Endometrium (tissue), 2 donors: ENCODE data around the gene TRPM4.
"Not testable (repeated sequence)": the region's sequence is repeated elsewhere in the genome, so short reads cannot be mapped to it uniquely, and the experiment has no call there.

Source experiments
- FAIRE-seq: peaks from 2 replicates; lab custom pipeline; 2012; peaks lifted over from hg19 to GRCh38; lab: Jason Lieb, UNC
- donor health status: control.
- donor health status: control.

The TRPM4 gene

GRCh38 chr19:49157445-49158224 lies at the start of gene TRPM4:
TSS of gene TRPM4 (plus strand) at chr19:49157792. CDS start at chr19:49157867, 75 bp downstream.
- no peak for FAIRE-seq

GRCh38 chr19:49109051-49109450 lies 48.5 kb upstream of the TRPM4 start:
- FAIRE-seq: no peak

DNA sequence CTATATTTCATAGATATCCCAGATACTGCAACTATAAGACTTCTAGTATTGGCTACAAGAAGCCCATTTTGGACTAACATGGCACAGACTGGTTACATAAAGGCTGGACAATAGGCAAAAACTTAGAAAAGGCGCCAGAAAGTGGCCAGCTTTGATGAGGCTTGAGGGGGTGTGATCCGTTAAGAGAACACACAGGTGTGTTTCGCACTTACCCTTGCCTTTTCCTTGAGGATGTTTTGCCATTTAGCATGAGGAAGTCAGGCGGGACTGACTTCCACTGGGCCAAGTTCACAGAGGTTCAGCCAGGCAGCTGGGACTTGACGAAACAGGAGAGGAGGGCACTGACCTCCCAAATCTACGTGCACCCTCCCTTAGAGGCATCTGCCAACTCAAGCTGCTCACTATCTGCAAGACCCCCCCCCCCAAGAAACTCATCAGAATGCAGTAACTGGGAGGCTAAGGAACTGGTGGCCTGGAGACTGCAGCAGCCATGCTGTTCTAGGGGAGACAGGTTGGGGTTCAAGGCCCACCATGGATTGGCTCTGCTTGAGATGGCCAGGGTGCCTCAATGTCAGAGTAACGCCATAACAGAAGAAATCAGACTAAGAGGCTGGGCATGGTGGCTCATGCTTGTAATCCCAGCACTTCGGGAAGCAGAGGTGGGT lies 47.9 kb upstream of the TRPM4 start:
- FAIRE-seq: no peak

GRCh38 chr19:49110567-49110966 lies 47.0 kb upstream of the TRPM4 start:
- no peak for FAIRE-seq

GRCh38 chr19:49111218-49111998 lies 46.2 kb upstream of the TRPM4 start:
- no peak for FAIRE-seq

- no peak for FAIRE-seq
Measured at GRCh38 chr19:49113762-49114629, 43.6 kb upstream of the TRPM4 start, which contains the start of gene LIN7B. TSS of gene LIN7B (plus strand) at chr19:49114370. CDS start at chr19:49114405, 35 bp downstream.

GRCh38 chr19:49114630-49115363 lies 42.8 kb upstream of the TRPM4 start:
- FAIRE-seq: no peak

GRCh38 chr19:49116544-49116943 lies 41.0 kb upstream of the TRPM4 start:
- no peak for FAIRE-seq

DNA sequence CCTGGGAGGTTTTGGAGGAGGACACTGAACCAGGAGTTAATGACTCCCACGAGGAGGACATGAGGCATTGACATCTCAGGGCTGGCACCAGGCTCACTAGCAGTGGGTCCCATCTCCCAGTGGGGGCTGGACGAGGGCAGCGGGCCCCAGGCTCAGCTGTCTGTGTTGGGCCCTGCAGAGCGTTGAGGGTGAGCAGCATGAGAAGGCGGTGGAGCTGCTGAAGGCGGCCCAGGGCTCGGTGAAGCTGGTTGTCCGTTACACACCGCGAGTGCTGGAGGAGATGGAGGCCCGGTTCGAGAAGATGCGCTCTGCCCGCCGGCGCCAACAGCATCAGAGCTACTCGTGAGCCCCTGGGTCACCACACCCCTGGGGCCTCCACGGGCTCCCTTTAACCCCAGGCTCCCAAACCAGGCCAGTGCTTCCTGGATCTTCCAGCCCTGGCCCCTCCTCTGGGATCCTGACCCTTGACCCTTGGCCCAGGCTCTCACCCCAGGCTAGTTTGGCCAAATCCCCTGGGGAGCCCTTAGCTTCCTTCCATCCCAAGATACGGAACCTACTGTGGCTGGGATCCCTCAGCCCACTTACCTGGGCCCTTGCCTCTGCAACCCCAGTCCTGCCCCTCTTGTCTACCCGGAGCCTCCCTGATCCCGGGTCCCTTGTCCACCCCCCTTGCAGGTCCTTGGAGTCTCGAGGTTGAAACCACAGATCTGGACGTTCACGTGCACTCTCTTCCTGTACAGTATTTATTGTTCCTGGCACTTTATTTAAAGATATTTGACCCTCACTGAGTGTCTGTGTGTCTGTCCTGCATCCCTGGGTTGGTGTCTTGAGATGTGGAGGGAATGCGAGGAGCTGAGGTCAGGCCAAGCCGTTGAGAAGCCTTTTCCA lies 39.7 kb upstream of the TRPM4 start:
- FAIRE-seq: no peak

- FAIRE-seq: no peak
Measured at GRCh38 chr19:49118565-49119410, 38.8 kb upstream of the TRPM4 start, which contains the start of gene C19orf73. TSS of gene C19orf73 (minus strand) at chr19:49119143. CDS start at chr19:49119022, 121 bp downstream.

GRCh38 chr19:49119411-49120324 lies 37.9 kb upstream of the TRPM4 start, which contains the start of gene PPFIA3:
TSS of gene PPFIA3 (plus strand) at chr19:49119544. CDS start at chr19:49127874, 8,330 bp downstream.
- no peak for FAIRE-seq

DNA sequence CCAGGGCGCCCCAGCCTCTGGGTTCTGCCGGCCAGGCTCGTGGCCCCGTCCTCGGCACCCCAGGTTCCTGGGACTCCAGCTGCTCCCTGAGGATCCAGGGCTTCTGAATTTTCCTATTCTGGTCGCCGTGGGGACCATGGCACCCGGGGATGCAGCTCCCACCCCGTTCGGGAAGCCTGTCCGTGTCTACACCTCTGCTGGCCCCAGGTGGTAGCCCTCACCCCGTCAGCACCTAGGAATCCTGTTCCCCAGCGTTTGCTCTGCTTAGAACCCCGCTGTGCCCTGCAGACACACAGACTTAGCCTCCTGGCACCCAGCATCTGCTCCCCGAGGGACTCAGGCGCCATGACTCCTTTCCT lies 37.3 kb upstream of the TRPM4 start:
- FAIRE-seq: no peak

DNA sequence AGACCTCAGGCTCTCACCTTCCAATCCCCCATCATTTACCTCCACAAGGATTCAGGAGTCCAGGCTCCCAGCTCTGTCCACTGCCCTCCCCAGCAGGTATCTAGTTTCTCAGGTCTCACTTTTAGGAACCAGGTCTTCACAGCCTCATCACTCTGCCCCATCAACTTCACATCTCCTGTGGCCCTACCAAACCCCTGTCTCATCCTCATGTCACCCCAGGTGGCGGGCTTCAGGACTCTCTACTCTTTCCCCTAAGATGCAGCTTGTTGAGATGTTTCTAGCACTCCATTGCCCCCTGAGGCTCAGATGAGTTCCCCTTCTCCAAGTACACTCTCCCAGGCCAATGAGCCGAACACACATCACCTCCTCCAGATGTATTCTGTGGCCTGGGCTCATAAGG lies 36.7 kb upstream of the TRPM4 start:
- FAIRE-seq: no peak

DNA sequence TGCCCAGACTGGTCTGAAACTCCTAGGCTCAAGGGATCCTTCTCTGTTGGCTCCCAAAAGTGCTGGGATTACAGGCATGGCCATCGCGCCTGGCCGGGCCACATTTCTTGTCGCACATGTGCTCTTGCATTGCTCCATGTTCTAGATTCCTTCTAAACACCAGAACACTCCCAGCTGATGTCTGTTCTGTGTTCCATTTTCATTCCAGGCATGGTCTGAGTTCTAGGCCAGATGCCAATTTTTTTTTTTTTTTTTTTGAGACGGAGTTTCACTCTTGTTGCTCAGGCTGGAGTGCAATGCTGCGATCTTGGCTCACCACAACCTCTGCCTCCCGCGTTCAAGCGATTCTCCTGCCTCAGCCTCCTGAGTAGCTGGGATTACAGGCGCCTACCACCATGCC lies 35.8 kb upstream of the TRPM4 start:
- FAIRE-seq: not testable (repeated sequence)

DNA sequence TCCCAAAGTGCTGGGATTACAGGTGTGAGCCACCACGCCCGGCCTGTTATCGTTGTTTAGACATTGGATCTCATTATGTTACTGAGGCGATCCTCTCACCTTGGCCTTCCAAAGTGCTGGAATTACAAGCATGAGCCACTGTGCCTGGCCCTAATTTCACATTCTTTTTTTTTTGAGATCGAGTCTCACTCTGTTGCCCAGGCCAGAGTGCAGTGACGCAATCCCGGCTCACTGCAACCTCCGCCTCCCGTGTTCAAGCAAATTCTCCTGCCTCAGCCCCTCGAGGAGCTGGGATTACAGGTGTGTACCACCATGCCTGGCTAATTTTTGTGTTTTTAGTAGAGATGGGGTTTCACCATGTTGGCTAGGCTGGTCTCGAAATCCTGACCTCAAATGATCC lies 34.3 kb upstream of the TRPM4 start:
- FAIRE-seq: not testable (repeated sequence)

DNA sequence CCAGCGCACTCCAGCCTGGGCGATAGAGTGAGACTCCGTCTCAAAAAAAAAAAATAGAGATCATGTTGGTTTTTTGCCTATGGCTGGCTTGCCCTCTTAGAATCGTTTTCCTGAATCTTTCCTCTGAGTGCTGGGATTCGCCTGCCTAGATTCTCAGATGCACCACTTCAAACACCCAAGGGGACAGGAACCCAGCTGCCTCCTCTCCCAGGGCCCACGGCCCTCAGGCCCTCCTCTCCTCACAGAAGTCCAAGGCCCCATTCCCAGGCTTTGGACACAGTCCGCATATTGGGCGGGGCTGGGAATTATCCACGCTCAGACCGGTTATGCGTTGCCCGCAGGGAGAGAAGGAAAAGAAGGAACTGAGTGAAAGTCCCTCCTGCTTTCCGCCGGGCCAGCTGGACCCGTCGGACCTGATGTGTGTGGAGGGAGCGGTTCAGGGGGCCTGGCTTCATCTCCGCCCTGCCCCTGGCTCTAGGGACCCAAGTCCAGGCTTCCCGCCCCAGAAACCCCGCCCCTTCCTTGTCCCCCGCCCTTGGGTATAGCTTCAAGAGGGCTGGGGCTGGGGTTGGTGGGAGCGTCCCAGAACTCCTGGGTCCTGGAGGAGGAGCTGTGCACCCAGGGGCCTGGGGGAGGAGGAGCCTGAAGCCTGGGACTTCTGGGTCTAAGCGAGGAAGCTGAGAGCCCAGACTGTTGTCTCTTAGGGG lies 32.4 kb upstream of the TRPM4 start:
- no peak for FAIRE-seq

DNA sequence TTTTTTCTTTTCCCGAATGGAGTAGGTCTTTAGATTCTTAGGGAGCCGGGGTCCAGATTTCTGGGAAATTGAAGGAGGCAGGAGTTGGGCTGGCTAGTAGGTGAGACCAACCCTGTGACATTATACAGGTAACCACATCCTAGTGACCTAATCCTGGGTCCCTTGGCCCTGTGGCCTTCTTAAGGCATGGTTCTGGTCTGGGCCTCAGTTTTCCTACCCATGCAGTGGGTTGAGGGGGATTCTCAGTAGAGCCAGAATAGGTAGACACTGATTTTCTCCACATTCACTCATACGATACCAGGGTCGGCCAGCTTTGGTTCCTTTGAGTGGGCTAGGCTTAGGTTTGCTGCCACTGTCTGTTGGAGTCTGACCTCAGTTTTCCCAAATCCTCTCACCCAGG lies 31.0 kb upstream of the TRPM4 start:
- FAIRE-seq: no peak
